ENCODE data around the gene GTF2I.
"Not testable (repeated sequence)": the region's sequence is repeated elsewhere in the genome, so short reads cannot be mapped to it uniquely, and the experiment has no call there.

GTF2I gene

DNA sequence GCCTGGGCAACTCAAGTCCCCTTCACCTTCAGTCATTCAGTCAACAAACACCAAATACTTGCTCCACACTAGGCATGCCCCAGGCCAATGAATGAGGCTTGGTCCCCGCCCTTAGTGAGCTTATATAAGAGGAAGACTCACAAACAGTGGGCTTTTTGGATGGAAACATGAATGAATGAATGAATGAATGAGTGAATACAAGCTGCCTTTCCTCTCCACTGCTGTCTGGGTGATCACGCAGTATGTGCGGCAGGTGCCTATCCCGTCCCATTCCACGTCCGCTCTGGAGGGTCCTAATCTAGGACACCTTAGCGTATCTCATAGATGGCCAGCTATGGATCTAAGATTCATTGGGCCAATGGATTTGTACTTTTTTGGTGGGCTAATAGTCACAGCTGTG lies 19.8 kb upstream of the GTF2I start:
- no peak for DNase-seq (ENCODE audit: low spot score)
- TF ChIP-seq CTCF (IDR thresholded peaks at IDR 0.05; ENCODE audit: extremely low read depth, insufficient read depth, missing control alignments): no peak
- in situ Hi-C loops (cut with MboI; ENCODE audit: low pct_unique_long_range_greater_than_20kb, low sequenced_read_pairs, unreplicated experiment): no loop called here

DNA sequence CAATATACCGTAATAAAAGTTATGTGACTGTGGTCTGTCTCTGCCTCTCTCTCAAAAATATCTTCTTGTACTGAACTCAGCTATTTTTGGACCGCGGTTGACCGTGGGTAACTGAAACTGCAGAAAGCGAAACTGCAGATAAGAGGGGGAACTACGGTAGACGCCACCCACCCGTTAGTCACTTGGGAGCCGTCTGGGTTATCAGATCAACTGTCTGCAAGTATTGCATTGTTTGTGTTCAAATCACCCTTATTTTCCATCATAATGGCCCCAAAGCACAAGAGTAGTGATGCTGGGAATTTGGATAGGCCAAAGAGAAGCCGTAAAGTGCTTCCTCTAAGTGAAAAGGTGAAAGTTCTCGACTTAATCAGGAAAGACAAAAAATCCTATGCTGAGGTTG lies 7.5 kb upstream of the GTF2I start:
- peak; percentile 71 for DNase-seq (ENCODE audit: low spot score)
- in situ Hi-C loops (cut with MboI; ENCODE audit: low pct_unique_long_range_greater_than_20kb, low sequenced_read_pairs, unreplicated experiment): not testable (repeated sequence)

DNA sequence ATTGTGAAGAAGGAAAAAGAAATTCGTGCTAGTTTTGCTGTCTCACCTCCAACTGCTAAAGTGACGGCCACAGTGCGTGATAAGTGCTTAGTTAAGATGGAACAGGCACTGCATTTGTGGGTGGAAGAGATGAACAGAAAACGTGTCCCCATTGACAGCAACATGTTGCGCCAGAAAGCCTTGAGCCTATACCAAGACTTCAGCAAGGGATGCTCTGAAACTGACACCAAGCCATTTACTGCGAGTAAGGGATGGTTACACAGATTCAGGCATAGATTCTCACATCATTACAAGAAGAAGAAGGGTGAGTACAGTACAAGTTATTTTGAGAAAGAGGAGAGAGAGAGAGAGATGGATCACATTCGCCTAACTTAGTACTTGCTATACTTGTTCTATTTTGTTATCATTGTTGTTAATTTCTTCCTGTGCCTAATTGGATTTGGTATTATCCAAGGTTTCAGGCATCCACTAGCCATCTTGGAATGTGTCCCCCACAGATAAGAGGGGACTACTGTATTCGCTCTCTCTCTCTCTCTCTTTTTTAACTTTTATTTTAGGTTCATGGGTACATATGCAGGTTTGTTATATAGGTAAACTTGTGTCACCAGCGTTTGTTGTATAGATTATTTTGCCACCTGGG lies 6.9 kb upstream of the GTF2I start:
- in situ Hi-C loops (cut with MboI; ENCODE audit: low pct_unique_long_range_greater_than_20kb, low sequenced_read_pairs, unreplicated experiment); DNase-seq (ENCODE audit: low spot score): not testable (repeated sequence)

DNA sequence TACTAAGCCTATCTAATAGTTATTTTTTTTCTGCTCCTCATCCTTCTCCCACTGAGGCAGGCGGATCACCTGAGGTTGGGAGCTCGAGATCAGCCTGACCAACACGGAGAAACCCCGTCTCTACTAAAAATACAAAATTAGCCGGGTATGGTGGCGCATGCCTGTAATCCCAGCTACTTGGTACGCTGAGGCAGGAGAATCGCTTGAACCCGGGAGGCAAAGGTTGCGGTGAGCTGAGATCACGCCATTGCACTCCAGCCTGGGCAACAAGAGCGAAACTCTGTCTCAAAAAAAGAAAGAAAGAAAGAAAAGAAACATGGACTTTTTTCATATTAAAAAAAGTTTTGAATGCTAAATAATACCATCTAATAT lies 6.4 kb upstream of the GTF2I start:
- in situ Hi-C loops (cut with MboI; ENCODE audit: low pct_unique_long_range_greater_than_20kb, low sequenced_read_pairs, unreplicated experiment); DNase-seq (ENCODE audit: low spot score): not testable (repeated sequence)

- DNase-seq (ENCODE audit: low spot score): no peak
- in situ Hi-C loops (cut with MboI; ENCODE audit: low pct_unique_long_range_greater_than_20kb, low sequenced_read_pairs, unreplicated experiment): no loop called here
- TF ChIP-seq CTCF (IDR thresholded peaks at IDR 0.05; ENCODE audit: extremely low read depth, insufficient read depth, missing control alignments): no peak
These were observed 3.8 kb upstream of the GTF2I start for GRCh38 chr7:74653686-74654181.

- no peak for DNase-seq (ENCODE audit: low spot score)
- in situ Hi-C loops (cut with MboI; ENCODE audit: low pct_unique_long_range_greater_than_20kb, low sequenced_read_pairs, unreplicated experiment): no loop called here
- TF ChIP-seq CTCF (IDR thresholded peaks at IDR 0.05; ENCODE audit: extremely low read depth, insufficient read depth, missing control alignments): no peak
These were observed 2.7 kb upstream of the GTF2I start for GRCh38 chr7:74654811-74655210.

- no peak for TF ChIP-seq CTCF (IDR thresholded peaks at IDR 0.05; ENCODE audit: extremely low read depth, insufficient read depth, missing control alignments)
- in situ Hi-C loops (cut with MboI; ENCODE audit: low pct_unique_long_range_greater_than_20kb, low sequenced_read_pairs, unreplicated experiment): no loop called here
- no peak for DNase-seq (ENCODE audit: low spot score)
These were observed 2.2 kb upstream of the GTF2I start for GRCh38 chr7:74655324-74655723.

GRCh38 chr7:74655768-74656440 lies 1.6 kb upstream of the GTF2I start:
- in situ Hi-C loops (cut with MboI; ENCODE audit: low pct_unique_long_range_greater_than_20kb, low sequenced_read_pairs, unreplicated experiment): no loop called here
- TF ChIP-seq CTCF (IDR thresholded peaks at IDR 0.05; ENCODE audit: extremely low read depth, insufficient read depth, missing control alignments): no peak
- no peak for DNase-seq (ENCODE audit: low spot score)
